HFFc6 (cell line): ENCODE data around the gene RHBDL3. TPM values are rescaled to one million over a fixed set of nuclear protein-coding genes. Genes with fewer than 3 reads are reported as not detected.

Experiments used
- DNase-seq: peaks from one replicate; pipeline ENCODE4 v3.0.0-alpha.2; 2018
- H3K27ac Mint-ChIP-seq: 2 replicates; pipeline ENCODE4 v1.8.0; 2020; ENCODE audit warnings: mild to moderate bottlenecking, mixed read lengths
- H3K27me3 Mint-ChIP-seq: 2 replicates; pipeline ENCODE4 v1.8.0; 2021; ENCODE audit warnings: mild to moderate bottlenecking, moderate library complexity, mixed read lengths; ENCODE audit not compliant: insufficient read depth
- H3K36me3 Mint-ChIP-seq: 2 replicates; pipeline ENCODE4 v1.8.0; 2021; ENCODE audit warnings: low read depth, mixed read lengths
- H3K4me1 Mint-ChIP-seq: 2 replicates; pipeline ENCODE4 v1.8.0; 2020; ENCODE audit warnings: low read depth, mixed read lengths
- H3K4me3 Mint-ChIP-seq: 2 replicates; pipeline ENCODE4 v1.8.0; 2020; ENCODE audit warnings: mild to moderate bottlenecking, moderate library complexity, mixed read lengths
- H3K9me3 Mint-ChIP-seq: 2 replicates; pipeline ENCODE4 v1.8.0; 2020; ENCODE audit warnings: mild to moderate bottlenecking, mixed read lengths
- CTCF ChIP-seq: fragments of 200-600 bp; sonication (generic); IDR thresholded peaks from 2 replicates; pipeline ENCODE4 v1.5.0; 2021; ENCODE audit warnings: antibody characterized with exemption, mild to moderate bottlenecking
- total RNA-seq, 6 experiments: library from RNA; stranded (reverse); fragmentation: NEBNext Ultra II Directional; extraction: Animal tissue kit (Norgen Biotek cat#: 25700); gene quantifications; 2 replicates in 1 of 6; 3 replicates in 5 of 6; pipeline ENCODE4 v1.2.3, GENCODE V29; 2021

Gene RHBDL3
- total RNA-seq, 6 experiments from 2014 or later = 0.07 TPM; not detected in 5

DNA sequence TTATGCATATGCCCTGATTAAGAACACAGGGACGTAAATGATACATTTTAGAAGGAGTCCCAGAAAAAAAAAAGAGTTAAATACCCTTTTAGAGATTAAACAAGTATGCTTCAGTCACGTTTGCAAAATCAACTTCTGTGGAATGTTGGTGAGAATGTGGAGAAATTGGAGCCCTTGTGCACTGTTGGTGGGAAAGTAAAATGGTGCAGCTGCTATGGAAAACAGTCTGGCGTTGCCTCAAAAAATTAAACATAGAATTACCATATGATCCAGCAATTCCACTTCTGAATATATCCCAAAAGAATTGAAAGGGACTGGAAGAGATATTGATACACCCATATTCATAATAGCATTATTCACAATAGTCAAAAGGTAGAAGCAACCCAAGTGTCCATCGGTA, 26.5 kb downstream of the RHBDL3 start:
- H3K4me3 Mint-ChIP-seq = no peak overlapping the region
- H3K27me3 Mint-ChIP-seq = peaks cover 39% of the 10 kb centered on the region
- H3K36me3 Mint-ChIP-seq = no peaks in the 10 kb centered on the region
- no peaks in the 10 kb centered on the region for H3K9me3 Mint-ChIP-seq
- H3K4me1 Mint-ChIP-seq = no peaks in the 10 kb centered on the region
- no peak for TF ChIP-seq CTCF
- DNase-seq = no peak
- no peak overlapping the region for H3K27ac Mint-ChIP-seq

GRCh38 chr17:32297424-32297823, 31.8 kb downstream of the RHBDL3 start:
- H3K4me1 Mint-ChIP-seq = no peaks in the 10 kb centered on the region
- no peaks in the 10 kb centered on the region for H3K36me3 Mint-ChIP-seq
- no peak for DNase-seq
- H3K27me3 Mint-ChIP-seq = peaks cover 36% of the 10 kb centered on the region
- no peak for TF ChIP-seq CTCF
- H3K9me3 Mint-ChIP-seq = no peaks in the 10 kb centered on the region
- no peak overlapping the region for H3K27ac Mint-ChIP-seq
- H3K4me3 Mint-ChIP-seq = no peak overlapping the region

- H3K9me3 Mint-ChIP-seq = no peaks in the 10 kb centered on the region
- H3K4me1 Mint-ChIP-seq = no peaks in the 10 kb centered on the region
- H3K27me3 Mint-ChIP-seq = peaks cover 32% of the 10 kb centered on the region
- H3K4me3 Mint-ChIP-seq = no peak overlapping the region
- no peak overlapping the region for H3K27ac Mint-ChIP-seq
- DNase-seq = no peak
- no peak for TF ChIP-seq CTCF
- no peaks in the 10 kb centered on the region for H3K36me3 Mint-ChIP-seq
Observed at GRCh38 chr17:32297860-32298259, 32.2 kb downstream of the RHBDL3 start.

GRCh38 chr17:32298298-32298697, 32.7 kb downstream of the RHBDL3 start:
- Mint-ChIP-seq H3K36me3 (no peaks in the 10 kb centered on the region), H3K27ac (no peak overlapping the region), H3K27me3 (peaks cover 34% of the 10 kb centered on the region), H3K4me3 (no peak overlapping the region), H3K9me3 (no peaks in the 10 kb centered on the region), H3K4me1 (no peaks in the 10 kb centered on the region)
- DNase-seq = no peak
- no peak for TF ChIP-seq CTCF

GRCh38 chr17:32298721-32299579, 33.3 kb downstream of the RHBDL3 start:
- Mint-ChIP-seq H3K36me3 (no peaks in the 10 kb centered on the region), H3K4me1 (no peaks in the 10 kb centered on the region), H3K27ac (no peak overlapping the region), H3K9me3 (no peaks in the 10 kb centered on the region), H3K4me3 (no peak overlapping the region), H3K27me3 (peaks cover 33% of the 10 kb centered on the region)
- DNase-seq = no peak
- TF ChIP-seq CTCF = no peak
